MCF 10A (cell line): Measurements from ENCODE around the gene PTGS1. TPM values are rescaled to one million over a fixed set of nuclear protein-coding genes. Genes with fewer than 3 reads are reported as not detected.

ENCODE experiments used
- BruUV-seq: library from RNA; stranded (reverse); fragments of 400-500 nt; replicated peaks from 2 replicates; lab custom pipeline; 2021; lab: Mats Ljungman, UMichigan
- CTCF ChIA-PET: fragments of 300-600 bp; sonication (Branson Sonifier 250); formaldehyde crosslinking; extraction: SDS; loops from one replicate; lab custom pipeline; 2021; ENCODE audit warnings: antibody characterized with exemption, inconsistent platforms; lab: Yijun Ruan, JAX
- POLR2A ChIA-PET: fragments of 300-600, 350-650 bp; sonication (Branson Sonifier 250); formaldehyde crosslinking; extraction: SDS; loops from one replicate; lab custom pipeline; 2020; ENCODE audit warnings: antibody characterized with exemption, inconsistent platforms; lab: Yijun Ruan, JAX
- DNase-seq: peaks from one replicate; pipeline ENCODE4 v3.0.0-alpha.2; 2018; ENCODE audit not compliant: unreplicated experiment
- H3K27ac Mint-ChIP-seq: one replicate; pipeline ENCODE4 v1.8.0; 2022; ENCODE audit warnings: mild to moderate bottlenecking, low read depth, mixed read lengths; ENCODE audit not compliant: unreplicated experiment
- H3K27me3 Mint-ChIP-seq: one replicate; pipeline ENCODE4 v1.8.0; 2022; ENCODE audit warnings: mixed read lengths; ENCODE audit not compliant: insufficient read depth, unreplicated experiment
- H3K36me3 Mint-ChIP-seq: one replicate; pipeline ENCODE4 v1.8.0; 2022; ENCODE audit warnings: mild to moderate bottlenecking, moderate library complexity, mixed read lengths; ENCODE audit not compliant: insufficient read depth, unreplicated experiment
- H3K4me1 Mint-ChIP-seq: one replicate; pipeline ENCODE4 v1.8.0; 2022; ENCODE audit warnings: mixed read lengths; ENCODE audit not compliant: insufficient read depth, unreplicated experiment
- H3K4me3 Mint-ChIP-seq: one replicate; pipeline ENCODE4 v1.8.0; 2022; ENCODE audit warnings: mild to moderate bottlenecking, moderate library complexity, mixed read lengths; ENCODE audit not compliant: unreplicated experiment
- H3K9me3 Mint-ChIP-seq: one replicate; pipeline ENCODE4 v1.8.0; 2022; ENCODE audit warnings: mixed read lengths; ENCODE audit not compliant: unreplicated experiment
- CTCF ChIP-seq: fragments of 200-600 bp; IDR thresholded peaks from one replicate; pipeline ENCODE4 v1.8.0; 2022; ENCODE audit warnings: antibody characterized with exemption, mild to moderate bottlenecking; ENCODE audit not compliant: unreplicated experiment
- intact Hi-C: fragments of 100-400 bp; cut with micrococcal nuclease; formaldehyde crosslinking; loops from 2 replicates; pipeline ENCODE4 v1.14.1; 2022
- total RNA-seq: library from RNA; stranded (reverse); gene quantifications from 2 replicates; pipeline ENCODE4 v1.2.3, GENCODE V29; 2022

The PTGS1 gene
- total RNA-seq, 1 experiment from 2014 or later: 0.70 TPM

GRCh38 chr9:122332083-122332482 is 38.7 kb upstream of the PTGS1 start:
- Mint-ChIP-seq H3K4me3 (no peak overlapping the region), H3K36me3 (peaks cover 12% of the 10 kb centered on the region), H3K27ac (no peak overlapping the region), H3K27me3 (no peaks in the 10 kb centered on the region), H3K4me1 (no peaks in the 10 kb centered on the region), H3K9me3 (no peaks in the 10 kb centered on the region)
- ChIA-PET CTCF (no interaction called here), POLR2A (no interaction called here)
- intact Hi-C loops: no loop called here
- BruUV-seq: no TSS peak
- no peak for TF ChIP-seq CTCF
- no peak for DNase-seq

- H3K4me1 Mint-ChIP-seq: no peaks in the 10 kb centered on the region
- TF ChIP-seq CTCF: no peak
- CTCF ChIA-PET: interaction anchor here (0.6 to 2.5 kb wide), 3 partner anchors 18 to 207 kb away, joined by 3 to 10 read pairs (median 8); no protein-coding TSS in a partner anchor
- no peaks in the 10 kb centered on the region for H3K27me3 Mint-ChIP-seq
- no peaks in the 10 kb centered on the region for H3K9me3 Mint-ChIP-seq
- H3K36me3 Mint-ChIP-seq: peaks cover 10% of the 10 kb centered on the region
- DNase-seq: no peak
- no TSS peak for BruUV-seq
- H3K27ac Mint-ChIP-seq: no peak overlapping the region
- no peak overlapping the region for H3K4me3 Mint-ChIP-seq
- POLR2A ChIA-PET: no interaction called here
- intact Hi-C loops: no loop called here
Measured at GRCh38 chr9:122332644-122333043, 38.2 kb upstream of the PTGS1 start.

GRCh38 chr9:122333169-122333808 is 37.5 kb upstream of the PTGS1 start:
- intact Hi-C loops: no loop called here
- POLR2A ChIA-PET: interaction anchor here (0.6 kb wide), 1 partner anchor 129 kb away, joined by 3 read pairs; no protein-coding TSS in a partner anchor
- no peak for TF ChIP-seq CTCF

GRCh38 chr9:122334916-122335315 is 35.9 kb upstream of the PTGS1 start:
- peak; percentile 16 for DNase-seq
- Mint-ChIP-seq H3K4me3 (no peak overlapping the region), H3K9me3 (no peaks in the 10 kb centered on the region), H3K27me3 (peaks cover 15% of the 10 kb centered on the region), H3K36me3 (peaks cover 10% of the 10 kb centered on the region), H3K27ac (no peak overlapping the region), H3K4me1 (peaks cover 5% of the 10 kb centered on the region)
- intact Hi-C loops: no loop called here
- no peak for TF ChIP-seq CTCF
- CTCF ChIA-PET: interaction anchor here (0.6 to 2.5 kb wide), 5 partner anchors 16 to 677 kb away, joined by 3 to 10 read pairs (median 4); no protein-coding TSS in a partner anchor
- no TSS peak for BruUV-seq
- POLR2A ChIA-PET: interaction anchor here (0.8 kb wide), 1 partner anchor 723 kb away, joined by 3 read pairs; no protein-coding TSS in a partner anchor

More at GRCh38 chr9:122333169-122333808, 37.5 kb upstream of the PTGS1 start:
- H3K9me3 Mint-ChIP-seq: no peaks in the 10 kb centered on the region
- no peaks in the 10 kb centered on the region for H3K4me1 Mint-ChIP-seq
- H3K36me3 Mint-ChIP-seq: peaks cover 10% of the 10 kb centered on the region
- H3K27me3 Mint-ChIP-seq: no peaks in the 10 kb centered on the region
- BruUV-seq: no TSS peak
- no peak for DNase-seq
- H3K4me3 Mint-ChIP-seq: no peak overlapping the region
- no peak overlapping the region for H3K27ac Mint-ChIP-seq
- CTCF ChIA-PET: interaction anchor here (0.6 to 2.5 kb wide), 4 partner anchors 17 to 236 kb away, joined by 3 to 10 read pairs (median 6); no protein-coding TSS in a partner anchor
